GM06990 (cell line): ENCODE measurements around the gene DSTYK.

ENCODE experiments used
- DNase-seq: peaks from one replicate; pipeline ENCODE4 v3.0.0-alpha.2; 2011; ENCODE audit not compliant: insufficient read length; ENCODE audit errors: extremely low read depth
- H3K27me3 ChIP-seq: replicated peaks from 2 replicates; pipeline ENCODE4 v1.6.0; 2011; ENCODE audit warnings: low read length; ENCODE audit not compliant: control insufficient read depth, insufficient read depth
- H3K36me3 ChIP-seq: 2 replicates; pipeline ENCODE4 v1.5.1; 2011; ENCODE audit warnings: low read length; ENCODE audit not compliant: control insufficient read depth, insufficient read depth
- H3K4me3 ChIP-seq: replicated peaks from 2 replicates; pipeline ENCODE4 v1.5.1; 2011; ENCODE audit warnings: low read depth, mild to moderate bottlenecking, control low read depth, low read length
- TF ChIP-seq, protein P1 (sequence below): IDR thresholded peaks from 2 replicates; pipeline ENCODE4 v1.5.1; 2011; ENCODE audit warnings: low read length, control low read depth, mild to moderate bottlenecking, inconsistent platforms; ENCODE audit not compliant: insufficient read depth, poor library complexity, severe bottlenecking

Gene DSTYK

DNA sequence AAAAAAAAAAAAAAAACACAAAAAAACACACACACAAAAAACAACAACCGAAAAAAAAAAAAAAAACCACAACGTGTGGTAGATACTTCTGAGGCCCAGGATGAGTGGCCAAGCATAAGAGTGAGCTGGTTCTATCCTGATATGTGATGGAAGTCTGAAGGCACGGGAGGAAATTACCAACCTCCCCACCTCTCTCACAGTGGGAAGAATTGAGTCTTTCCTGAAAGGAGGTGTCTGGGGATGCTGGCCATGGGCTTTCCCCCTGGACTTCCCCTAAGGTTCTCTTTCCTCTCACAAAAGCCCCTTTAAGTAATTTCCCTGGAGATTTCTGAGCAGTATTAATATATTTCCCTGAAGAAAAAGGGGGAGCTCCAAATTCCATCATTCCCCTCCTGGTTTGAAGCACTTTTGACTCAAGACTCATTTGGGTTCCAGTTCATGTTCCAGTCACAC is 21.5 kb upstream of the DSTYK start:
- DNase-seq: no peak
- H3K4me3 ChIP-seq: no peak overlapping the region
- TF ChIP-seq, protein P1, sequence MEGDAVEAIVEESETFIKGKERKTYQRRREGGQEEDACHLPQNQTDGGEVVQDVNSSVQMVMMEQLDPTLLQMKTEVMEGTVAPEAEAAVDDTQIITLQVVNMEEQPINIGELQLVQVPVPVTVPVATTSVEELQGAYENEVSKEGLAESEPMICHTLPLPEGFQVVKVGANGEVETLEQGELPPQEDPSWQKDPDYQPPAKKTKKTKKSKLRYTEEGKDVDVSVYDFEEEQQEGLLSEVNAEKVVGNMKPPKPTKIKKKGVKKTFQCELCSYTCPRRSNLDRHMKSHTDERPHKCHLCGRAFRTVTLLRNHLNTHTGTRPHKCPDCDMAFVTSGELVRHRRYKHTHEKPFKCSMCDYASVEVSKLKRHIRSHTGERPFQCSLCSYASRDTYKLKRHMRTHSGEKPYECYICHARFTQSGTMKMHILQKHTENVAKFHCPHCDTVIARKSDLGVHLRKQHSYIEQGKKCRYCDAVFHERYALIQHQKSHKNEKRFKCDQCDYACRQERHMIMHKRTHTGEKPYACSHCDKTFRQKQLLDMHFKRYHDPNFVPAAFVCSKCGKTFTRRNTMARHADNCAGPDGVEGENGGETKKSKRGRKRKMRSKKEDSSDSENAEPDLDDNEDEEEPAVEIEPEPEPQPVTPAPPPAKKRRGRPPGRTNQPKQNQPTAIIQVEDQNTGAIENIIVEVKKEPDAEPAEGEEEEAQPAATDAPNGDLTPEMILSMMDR: no peak
- H3K27me3 ChIP-seq: no peaks in the 10 kb centered on the region
- no peaks in the 10 kb centered on the region for H3K36me3 ChIP-seq

DNA sequence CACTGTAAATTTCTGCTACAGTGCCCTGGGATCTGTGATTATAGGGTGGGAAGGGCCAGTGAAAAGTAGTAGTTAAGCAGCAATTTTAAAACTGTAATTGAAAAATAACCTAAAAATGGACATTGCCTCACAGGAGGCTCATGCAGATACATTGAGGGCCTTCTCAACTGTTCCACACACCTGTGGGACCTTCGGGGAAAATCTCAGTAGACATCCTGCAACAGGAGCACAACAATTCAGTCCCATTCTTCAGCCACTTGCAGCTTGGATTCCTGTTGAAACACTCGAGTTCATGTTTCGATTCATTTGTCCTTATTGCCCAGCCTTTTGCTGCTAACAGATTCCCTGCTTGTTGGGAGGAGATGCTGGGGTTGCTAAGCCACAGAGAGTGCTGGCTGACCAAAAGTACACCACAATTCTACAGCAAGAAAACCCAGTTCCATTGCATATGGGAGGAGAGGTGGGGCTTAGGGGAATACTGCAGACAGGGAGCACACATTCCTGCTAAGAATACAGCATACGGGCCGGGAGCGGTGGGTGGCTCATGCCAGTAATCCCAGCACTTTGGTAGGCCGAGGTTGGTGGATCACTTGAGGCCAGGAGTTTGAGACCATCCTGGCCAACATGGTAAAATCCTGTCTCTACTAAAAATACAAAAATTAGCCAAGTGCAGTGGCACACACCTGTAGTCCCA is 20.8 kb upstream of the DSTYK start:
- Histone ChIP-seq H3K4me3 (no peak overlapping the region), H3K36me3 (no peaks in the 10 kb centered on the region), H3K27me3 (no peaks in the 10 kb centered on the region)
- TF ChIP-seq, protein P1: no peak
- DNase-seq: no peak

DNA sequence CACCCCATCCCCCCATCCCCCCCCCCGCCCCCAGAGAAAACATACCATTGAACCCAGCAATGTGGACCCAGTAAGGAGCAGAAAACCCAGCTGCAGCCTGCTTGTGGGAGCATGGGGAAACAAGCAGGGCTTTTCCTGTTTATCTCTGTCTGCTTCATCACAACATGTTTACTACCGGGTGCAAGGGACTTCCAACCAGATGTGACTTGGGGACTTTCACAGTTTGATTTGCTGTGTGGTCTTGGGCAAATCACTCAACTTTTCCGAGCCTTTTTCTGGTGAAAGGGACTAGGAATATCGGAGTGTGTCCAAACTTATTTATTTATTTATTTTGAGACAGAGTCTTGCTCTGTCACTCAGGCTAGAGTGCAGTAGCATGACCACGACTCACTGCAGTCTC is 19.5 kb upstream of the DSTYK start:
- no peak for DNase-seq
- TF ChIP-seq, protein P1: no peak
- Histone ChIP-seq H3K4me3 (no peak overlapping the region), H3K36me3 (no peaks in the 10 kb centered on the region), H3K27me3 (no peaks in the 10 kb centered on the region)

DNA sequence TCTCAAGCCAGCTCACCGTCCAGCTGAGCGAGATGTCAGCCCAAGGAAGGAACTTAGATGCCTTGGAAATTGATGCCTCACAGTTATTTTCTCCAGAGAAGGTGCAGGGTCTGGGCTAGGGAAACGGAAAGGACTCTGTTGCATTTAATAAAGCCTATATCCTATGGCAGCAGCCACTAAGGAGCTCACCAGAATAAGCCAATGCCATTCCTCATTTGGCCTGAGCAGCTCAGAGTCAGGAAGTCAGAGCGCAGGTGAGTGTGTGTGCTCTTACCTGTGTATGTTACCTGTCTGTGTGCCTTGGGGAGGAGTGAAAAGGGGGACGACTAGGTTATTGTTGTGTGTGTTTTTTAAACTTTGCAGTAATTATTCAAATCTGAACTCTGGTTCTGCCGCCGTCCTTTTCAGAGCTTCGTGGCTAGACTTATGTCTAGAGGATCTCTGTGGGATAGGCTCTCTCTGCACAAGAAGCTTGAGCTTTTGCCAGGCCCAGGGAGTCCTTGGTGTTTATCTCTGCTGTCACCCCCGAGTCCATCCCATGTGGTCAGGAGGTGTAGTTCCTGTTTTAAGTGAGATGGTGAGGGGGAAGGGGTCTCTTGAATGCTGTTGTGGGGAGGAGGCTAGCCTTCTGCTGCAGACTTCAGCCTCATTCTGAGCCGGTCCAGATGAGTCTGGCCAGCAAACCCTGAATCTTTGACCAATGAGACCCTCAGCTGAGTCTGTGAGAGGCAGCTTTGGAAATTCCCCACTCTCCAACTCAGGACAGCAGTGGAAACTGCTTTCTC is 18.6 kb upstream of the DSTYK start:
- no peaks in the 10 kb centered on the region for H3K27me3 ChIP-seq
- no peak overlapping the region for H3K4me3 ChIP-seq
- no peaks in the 10 kb centered on the region for H3K36me3 ChIP-seq
- DNase-seq: no peak
- TF ChIP-seq, protein P1: no peak

DNA sequence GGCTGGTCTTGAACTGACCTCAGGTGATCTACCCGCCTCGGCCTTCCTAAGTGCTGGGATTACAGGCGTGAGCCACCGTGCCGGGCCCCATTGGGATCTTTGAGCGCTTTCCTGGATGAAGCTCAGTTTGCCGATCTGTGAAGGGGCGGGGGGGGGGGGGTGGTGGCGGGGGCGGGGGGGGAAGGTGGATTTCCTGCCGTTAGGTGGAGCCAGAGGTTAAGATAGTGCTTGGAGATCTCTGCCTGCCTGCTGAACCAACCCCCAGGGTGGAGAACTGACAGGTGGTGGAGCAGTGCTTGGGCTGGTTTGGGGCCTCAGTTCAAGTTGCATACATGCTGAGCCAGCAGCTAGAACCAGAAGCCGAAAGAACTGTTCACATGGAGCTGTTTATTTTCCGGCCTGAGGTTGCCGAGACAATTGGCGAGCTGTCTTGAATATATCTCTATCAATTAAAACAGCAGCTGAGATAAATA is 17.9 kb upstream of the DSTYK start:
- no peaks in the 10 kb centered on the region for H3K36me3 ChIP-seq
- H3K4me3 ChIP-seq: peak overlapping the region; percentile 63
- TF ChIP-seq, protein P1: peak; percentile 39
- H3K27me3 ChIP-seq: no peaks in the 10 kb centered on the region
- peak; percentile 63 for DNase-seq
